GM18499 (cell line): Measurements from ENCODE around the gene ODAM.
"Not testable (repeated sequence)": the region's sequence is repeated elsewhere in the genome, so short reads cannot be mapped to it uniquely, and the experiment has no call there.

Experiments used
- ATAC-seq: cut with Tn5 transposase; IDR thresholded peaks from one replicate; pipeline ENCODE4 v1.9.1; 2021; ENCODE audit warnings: moderate number of reproducible peaks; ENCODE audit not compliant: insufficient read depth, unreplicated experiment

ODAM gene

DNA sequence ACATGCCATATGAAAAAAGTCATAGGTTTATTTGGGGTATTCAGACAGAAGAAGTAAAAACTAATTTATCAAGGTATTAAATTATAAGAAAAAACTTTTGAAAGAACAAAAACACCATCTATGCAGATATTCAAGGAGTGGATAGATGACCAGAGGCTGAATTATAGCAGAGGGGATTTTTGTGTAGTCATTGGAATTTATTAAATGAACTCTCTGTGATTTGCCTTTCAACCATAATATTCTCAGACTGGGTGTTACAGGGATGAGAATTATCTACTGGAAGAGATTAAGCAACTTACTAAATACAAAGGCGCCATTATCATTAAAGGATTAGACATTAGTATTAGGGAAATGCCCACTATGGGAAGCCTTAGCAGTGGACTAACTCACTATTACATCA lies 21.0 kb downstream of the ODAM start:
- not testable (repeated sequence) for ATAC-seq

GRCh38 chr4:70221389-70221788 lies 25.9 kb downstream of the ODAM start:
- not testable (repeated sequence) for ATAC-seq

- not testable (repeated sequence) for ATAC-seq
Observed at GRCh38 chr4:70221818-70222217, 26.3 kb downstream of the ODAM start.

GRCh38 chr4:70225824-70226223 lies 30.3 kb downstream of the ODAM start, which contains the start of gene FDCSP:
Gene FDCSP, plus strand, starts transcription at chr4:70226124. Its CDS starts 5,071 bp downstream, at chr4:70231195.
- no peak for ATAC-seq

GRCh38 chr4:70236125-70236524 lies 40.6 kb downstream of the ODAM start:
- no peak for ATAC-seq

DNA sequence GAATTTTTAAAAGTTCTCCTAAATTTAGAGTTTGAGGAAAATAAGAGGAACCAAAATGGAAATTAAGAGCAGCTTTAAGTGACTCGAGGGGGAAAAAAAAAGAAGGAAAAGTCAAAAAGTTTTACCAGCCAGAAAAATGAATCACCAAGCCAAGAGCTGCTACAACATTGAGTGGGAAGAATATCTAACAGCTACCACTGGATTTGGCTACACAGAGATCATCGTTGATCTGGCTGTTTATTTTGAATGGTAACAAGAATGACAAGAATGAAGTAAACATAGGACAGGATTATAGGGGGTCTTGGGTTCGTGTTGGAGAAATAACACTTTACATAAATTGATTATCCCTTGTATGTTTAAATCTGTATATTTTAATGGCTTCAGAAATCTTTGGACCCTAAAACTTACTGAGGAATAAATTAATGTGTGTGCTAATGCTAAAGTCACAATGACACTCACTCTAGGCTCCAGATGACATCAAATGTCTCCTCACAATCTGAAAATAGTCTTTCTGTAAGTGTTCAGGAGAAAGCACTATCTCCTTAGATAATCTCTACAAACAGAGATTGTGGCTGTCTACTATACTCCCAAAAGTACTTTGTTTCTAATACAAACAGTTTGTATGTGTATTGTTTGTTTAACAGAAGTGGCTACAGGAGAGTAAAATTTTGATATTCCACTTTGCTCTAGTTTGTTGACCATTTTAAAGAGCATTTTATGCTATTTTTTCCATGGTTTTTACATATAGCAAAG lies 43.8 kb downstream of the ODAM start:
- no peak for ATAC-seq

DNA sequence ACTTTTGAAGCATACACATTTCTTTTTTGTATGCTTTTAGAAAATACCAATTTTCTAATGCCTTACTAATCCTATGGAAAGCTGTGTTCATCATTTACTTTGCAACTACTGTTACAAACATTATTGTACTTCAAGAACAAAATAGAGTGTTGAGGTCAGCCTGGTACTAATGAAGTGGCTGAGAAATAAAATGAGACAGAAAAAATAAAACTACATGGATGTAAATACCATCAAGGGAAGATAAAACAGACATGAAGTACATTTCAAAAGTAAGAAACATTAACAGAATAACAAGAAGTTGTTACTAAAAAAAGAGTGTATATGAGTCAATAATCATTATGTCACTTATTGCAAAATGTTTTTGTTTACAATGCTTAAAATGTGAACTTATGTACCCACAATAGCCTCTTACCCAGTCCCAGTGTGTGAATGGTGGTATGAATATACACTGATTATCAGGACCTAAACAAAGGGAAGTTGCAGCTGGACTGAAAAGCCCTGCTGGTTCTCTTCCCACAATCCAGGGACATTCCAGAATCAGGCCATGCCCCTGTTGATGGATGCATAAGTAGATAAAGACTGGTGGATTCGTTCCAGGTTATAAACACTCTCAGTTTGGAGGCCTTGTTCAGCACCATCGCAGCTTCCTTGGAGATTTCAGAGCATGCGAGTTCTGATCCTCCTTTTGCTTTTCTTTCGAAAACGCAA lies 44.5 kb downstream of the ODAM start:
- no peak for ATAC-seq

- ATAC-seq: not testable (repeated sequence)
Observed at GRCh38 chr4:70242297-70242696, 46.8 kb downstream of the ODAM start, which contains the start of gene CSN3. Gene CSN3, plus strand, starts transcription at chr4:70242597. Its CDS starts 2,223 bp downstream, at chr4:70244820.

- ATAC-seq: no peak
Observed at GRCh38 chr4:70243091-70243490, 47.6 kb downstream of the ODAM start.

DNA sequence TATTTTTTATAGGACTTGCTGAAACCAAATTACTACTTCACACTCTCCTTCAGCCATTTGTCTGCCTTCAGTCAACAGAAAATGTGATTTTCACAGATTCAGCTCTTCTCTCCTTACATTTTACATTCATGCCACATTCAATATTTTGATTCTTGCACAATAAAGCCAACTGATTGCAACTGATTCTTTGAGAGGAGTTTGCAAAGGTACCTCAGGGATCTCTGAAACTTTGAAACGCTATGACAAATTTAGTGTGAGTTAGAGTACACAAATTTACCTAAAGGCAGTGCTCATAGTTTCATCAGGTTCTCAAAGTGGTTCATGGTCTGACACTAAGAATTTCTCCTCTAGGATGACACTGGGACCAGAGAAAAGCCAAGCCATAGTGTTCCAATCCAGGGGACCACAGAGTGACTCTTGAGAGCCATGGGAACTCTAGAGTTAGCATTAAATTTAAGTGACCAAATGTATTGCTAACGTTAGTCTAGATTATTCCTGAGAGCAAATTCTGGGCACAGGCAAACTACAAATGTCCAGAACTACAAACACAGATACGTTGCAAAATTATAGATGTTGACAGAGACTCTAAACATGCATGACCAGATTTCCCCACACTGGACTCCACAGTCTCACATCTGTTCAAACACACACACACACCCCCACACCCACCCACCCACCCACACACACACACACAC lies 55.9 kb downstream of the ODAM start:
- ATAC-seq: no peak

DNA sequence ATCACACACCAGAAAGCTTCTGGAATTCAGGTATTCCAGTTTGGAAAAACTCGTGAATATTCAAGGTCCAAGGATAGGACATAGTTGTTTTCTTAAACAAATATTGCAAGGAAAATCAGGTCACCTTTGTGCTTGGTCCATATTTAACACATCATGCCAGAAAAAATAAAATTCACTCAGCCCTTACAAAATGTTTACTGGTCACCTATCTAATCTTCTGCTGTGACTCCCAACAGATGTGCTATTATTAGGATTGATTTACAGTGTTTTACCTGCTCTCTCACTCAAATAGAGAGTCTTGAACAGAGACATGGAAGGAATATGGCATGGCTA lies 56.4 kb downstream of the ODAM start:
- no peak for ATAC-seq
